Erythroblast (primary cell): Measurements from ENCODE around the gene C1orf185.

Source experiments
- GATA1 ChIP-seq: IDR thresholded peaks from 2 replicates; pipeline ENCODE4 v1.6.1; 2011; ENCODE audit warnings: low read depth, mild to moderate bottlenecking, control low read depth, low read length, moderate library complexity
- POLR2A ChIP-seq: IDR thresholded peaks from 2 replicates; pipeline ENCODE4 v1.6.1; 2011; ENCODE audit warnings: mild to moderate bottlenecking, low read length

- TF ChIP-seq POLR2A: no peak
- TF ChIP-seq GATA1: no peak
These were observed 88.9 kb downstream of the C1orf185 start for GRCh38 chr1:51190961-51191360.
